GM23338 (cell line): Measurements from ENCODE around the gene FAN1. TPM values are rescaled to one million over a fixed set of nuclear protein-coding genes. Genes with fewer than 3 reads are reported as not detected.
A peak's percentile ranks its signal among the peaks of the same experiment; 100 is the strongest.

Experiments
- ATAC-seq: fragments of 200-7000 bp; cut with Tn5 transposase; 3 replicates; pipeline ENCODE4 v1.9.1; 2020
- DNase-seq: peaks from one replicate; pipeline ENCODE4 v3.0.0-alpha.2; 2015; ENCODE audit warnings: low spot score
- H2AFZ ChIP-seq: fragments of 200-600 bp; sonication (generic); 2 replicates; pipeline ENCODE4 v1.8.0; 2016; ENCODE audit warnings: antibody characterized with exemption, mild to moderate bottlenecking, moderate library complexity
- H3F3A ChIP-seq: fragments of 200-600 bp; sonication (generic); replicated peaks from 2 replicates; pipeline ENCODE4 v1.8.0; 2017; ENCODE audit warnings: antibody characterized with exemption, mixed run types, low read depth
- H3K27ac ChIP-seq: fragments of 200-600 bp; sonication (generic); 2 replicates; pipeline ENCODE4 v1.6.1; 2016; ENCODE audit warnings: low read depth
- H3K27me3 ChIP-seq: fragments of 200-600 bp; sonication (generic); 2 replicates; pipeline ENCODE4 v1.8.0; 2016; ENCODE audit warnings: mild to moderate bottlenecking, mixed run types, moderate library complexity; ENCODE audit not compliant: insufficient read depth
- H3K36me3 ChIP-seq: fragments of 200-600 bp; sonication (generic); 2 replicates; pipeline ENCODE4 v1.8.0; 2016; ENCODE audit warnings: mild to moderate bottlenecking; ENCODE audit not compliant: insufficient read depth
- H3K4me1 ChIP-seq: fragments of 200-600 bp; sonication (generic); 2 replicates; pipeline ENCODE4 v1.8.0; 2016; ENCODE audit warnings: mild to moderate bottlenecking, moderate library complexity; ENCODE audit not compliant: insufficient read depth
- H3K4me2 ChIP-seq: fragments of 200-600 bp; sonication (generic); 2 replicates; pipeline ENCODE4 v1.7.1; 2017; ENCODE audit warnings: mixed run types
- H3K4me3 ChIP-seq: fragments of 200-600 bp; sonication (generic); 2 replicates; pipeline ENCODE4 v1.6.1; 2016; ENCODE audit warnings: mixed run types
- H3K79me2 ChIP-seq: fragments of 200-600 bp; sonication (generic); replicated peaks from 2 replicates; pipeline ENCODE4 v1.8.0; 2017; ENCODE audit warnings: mild to moderate bottlenecking; ENCODE audit not compliant: insufficient read depth
- H3K9me2 ChIP-seq: fragments of 200-600 bp; sonication (generic); 2 replicates; pipeline ENCODE4 v1.8.0; 2017; ENCODE audit not compliant: insufficient read depth
- H4K20me1 ChIP-seq: fragments of 200-600 bp; sonication (generic); replicated peaks from 2 replicates; pipeline ENCODE4 v1.8.0; 2017; ENCODE audit warnings: mild to moderate bottlenecking; ENCODE audit not compliant: insufficient read depth
- H3K27ac Mint-ChIP-seq: 2 replicates; pipeline ENCODE4 v1.8.0; 2020; ENCODE audit warnings: inconsistent platforms, mild to moderate bottlenecking, moderate library complexity, mixed read lengths
- H3K27me3 Mint-ChIP-seq: 3 replicates; pipeline ENCODE4 v1.8.0; 2022; ENCODE audit warnings: low read depth, mild to moderate bottlenecking, moderate library complexity, mixed read lengths, inconsistent platforms; ENCODE audit not compliant: insufficient read depth, poor library complexity
- H3K36me3 Mint-ChIP-seq: 3 replicates; pipeline ENCODE4 v1.8.0; 2021; ENCODE audit warnings: low read depth, mild to moderate bottlenecking, inconsistent platforms, moderate library complexity, mixed read lengths
- H3K4me1 Mint-ChIP-seq: 3 replicates; pipeline ENCODE4 v1.8.0; 2020; ENCODE audit warnings: mild to moderate bottlenecking, inconsistent platforms, mixed read lengths
- H3K4me3 Mint-ChIP-seq: 3 replicates; pipeline ENCODE4 v1.8.0; 2021; ENCODE audit warnings: moderate library complexity, mild to moderate bottlenecking, inconsistent platforms, mixed read lengths
- H3K9me3 Mint-ChIP-seq: 3 replicates; pipeline ENCODE4 v1.8.0; 2020; ENCODE audit warnings: moderate library complexity, mild to moderate bottlenecking, inconsistent platforms, mixed read lengths
- CREB1 ChIP-seq: fragments of 250-450 bp; sonication (Bioruptor Pico); IDR thresholded peaks from 2 replicates; pipeline ENCODE4 v1.5.0; 2020; ENCODE audit warnings: low read depth, mild to moderate bottlenecking, moderate library complexity
- CTCF ChIP-seq, 2 experiments: fragments of 200-600 bp in 1 of 2; sonication (generic) in 1 of 2; conservative IDR thresholded peaks; 2 replicates each; pipeline versions ENCODE4 v1.5.1 to v1.6.1; 2016 to 2017; ENCODE audit warnings: antibody characterized with exemption in 2 of 2, low read depth in 2 of 2, mild to moderate bottlenecking in 2 of 2, moderate library complexity in 1 of 2
- ETS1 ChIP-seq: IDR thresholded peaks from 2 replicates; pipeline ENCODE4 v1.6.1; 2016; ENCODE audit warnings: antibody characterized with exemption
- EZH2 ChIP-seq: fragments of 200-600 bp; sonication (generic); IDR thresholded peaks from one replicate; pipeline ENCODE4 v1.8.0; 2017; ENCODE audit warnings: antibody characterized with exemption, mild to moderate bottlenecking, low read depth; ENCODE audit not compliant: unreplicated experiment
- EZH2phosphoT487 ChIP-seq: fragments of 200-600 bp; sonication (generic); IDR thresholded peaks from one replicate; pipeline ENCODE4 v1.8.1; 2018; ENCODE audit warnings: antibody characterized with exemption; ENCODE audit not compliant: unreplicated experiment
- JUNB ChIP-seq: IDR thresholded peaks from one replicate; pipeline ENCODE4 v1.6.1; 2016; ENCODE audit warnings: antibody characterized with exemption; ENCODE audit not compliant: unreplicated experiment
- NANOG ChIP-seq: IDR thresholded peaks from 2 replicates; pipeline ENCODE4 v1.6.1; 2016; ENCODE audit warnings: antibody characterized with exemption, borderline replicate concordance
- POLR2AphosphoS5 ChIP-seq: IDR thresholded peaks from 2 replicates; pipeline ENCODE4 v1.6.1; 2016; ENCODE audit warnings: antibody characterized with exemption, low read depth
- REST ChIP-seq: IDR thresholded peaks from one replicate; pipeline ENCODE4 v1.6.1; 2018; ENCODE audit warnings: antibody characterized with exemption; ENCODE audit not compliant: unreplicated experiment
- STAT1 ChIP-seq: IDR thresholded peaks from one replicate; pipeline ENCODE4 v1.6.1; 2016; ENCODE audit warnings: antibody characterized with exemption; ENCODE audit not compliant: unreplicated experiment
- ZNF114 ChIP-seq: fragments of 250-450 bp; sonication (Bioruptor Pico); IDR thresholded peaks from 2 replicates; pipeline ENCODE4 v1.5.0; 2020; ENCODE audit warnings: mild to moderate bottlenecking, moderate library complexity
- ZNF331 ChIP-seq: fragments of 250-450 bp; sonication (Bioruptor Pico); IDR thresholded peaks from 2 replicates; pipeline ENCODE4 v1.5.0; 2020; ENCODE audit warnings: low read depth, mild to moderate bottlenecking, moderate library complexity
- ZNF462 ChIP-seq: fragments of 250-450 bp; sonication (Bioruptor Pico); IDR thresholded peaks from 2 replicates; pipeline ENCODE4 v1.5.0; 2020; ENCODE audit warnings: mild to moderate bottlenecking, moderate library complexity
- polyA plus RNA-seq: library from polyadenylated mRNA; unstranded; fragments of >200 nt; fragmentation: Nextera tagmentation; extraction: Ambion mirVana; gene quantifications from 2 replicates; pipeline ENCODE4 v1.2.1, GENCODE V29; 2016
- total RNA-seq: library from RNA; depleted of rRNA; stranded (reverse); fragments of >200 nt; shearing (Covaris generic); gene quantifications from 2 replicates; pipeline ENCODE4 v1.2.3, GENCODE V29; 2014

Gene FAN1
- total and polyA plus RNA-seq, 2 experiments from 2014 or later = 9.1 to 29.2 TPM

GRCh38 chr15:30924353-30924752 is 20.6 kb downstream of the FAN1 start:
- Mint-ChIP-seq H3K27me3 (peaks cover 10% of the 10 kb centered on the region), H3K36me3 (peaks cover 80% of the 10 kb centered on the region), H3K4me3 (no peak overlapping the region), H3K4me1 (peaks cover 36% of the 10 kb centered on the region), H3K9me3 (no peaks in the 10 kb centered on the region; the same call in 2 of the 3 replicates), H3K27ac (no peak overlapping the region)
- Histone ChIP-seq H3K4me3 (no peak overlapping the region), H3K9me2 (no peaks in the 10 kb centered on the region), H3K27me3 (no peaks in the 10 kb centered on the region), H3F3A (no peaks in the 10 kb centered on the region), H3K27ac (peak overlapping the region; percentile 90; the same call in 1 of the 2 replicates), H3K79me2 (no peaks in the 10 kb centered on the region; the same call in 1 of the 2 replicates), H2AFZ (no peak overlapping the region), H4K20me1 (no peaks in the 10 kb centered on the region), H3K4me1 (peaks cover 20% of the 10 kb centered on the region), H3K4me2 (no peak overlapping the region), H3K36me3 (peaks cover 18% of the 10 kb centered on the region; the same call in 1 of the 2 replicates)
- TF ChIP-seq STAT1 = no peak
- TF ChIP-seq EZH2 = no peak
- TF ChIP-seq EZH2phosphoT487 = no peak
- no peak for TF ChIP-seq ZNF462 (CRISPR knock-in tag)
- no peak for TF ChIP-seq POLR2AphosphoS5
- TF ChIP-seq JUNB = no peak
- no peak for TF ChIP-seq REST
- TF ChIP-seq ETS1 = no peak
- no peak for TF ChIP-seq CREB1 (CRISPR knock-in tag)
- TF ChIP-seq CTCF (conservative IDR thresholded peaks at IDR 0.05; ENCODE audit: low read depth in 2 of 2) = no peak
- TF ChIP-seq ZNF331 (CRISPR knock-in tag) = no peak
- TF ChIP-seq ZNF114 (CRISPR knock-in tag) = no peak
- TF ChIP-seq NANOG = no peak
- DNase-seq = no peak
- ATAC-seq = no peak
